Panc1 (cell line): ENCODE data around the gene SCCPDH.

Source experiments
- TCF7L2 ChIP-seq: IDR thresholded peaks from 2 replicates; pipeline ENCODE4 v1.6.1; 2011; ENCODE audit warnings: mild to moderate bottlenecking, low read depth, low read length, inconsistent platforms
- TF ChIP-seq, protein P1 (sequence below): fragments of 450-650 bp; IDR thresholded peaks from 2 replicates; pipeline ENCODE4 v1.5.1; 2017; ENCODE audit warnings: mild to moderate bottlenecking

DNA sequence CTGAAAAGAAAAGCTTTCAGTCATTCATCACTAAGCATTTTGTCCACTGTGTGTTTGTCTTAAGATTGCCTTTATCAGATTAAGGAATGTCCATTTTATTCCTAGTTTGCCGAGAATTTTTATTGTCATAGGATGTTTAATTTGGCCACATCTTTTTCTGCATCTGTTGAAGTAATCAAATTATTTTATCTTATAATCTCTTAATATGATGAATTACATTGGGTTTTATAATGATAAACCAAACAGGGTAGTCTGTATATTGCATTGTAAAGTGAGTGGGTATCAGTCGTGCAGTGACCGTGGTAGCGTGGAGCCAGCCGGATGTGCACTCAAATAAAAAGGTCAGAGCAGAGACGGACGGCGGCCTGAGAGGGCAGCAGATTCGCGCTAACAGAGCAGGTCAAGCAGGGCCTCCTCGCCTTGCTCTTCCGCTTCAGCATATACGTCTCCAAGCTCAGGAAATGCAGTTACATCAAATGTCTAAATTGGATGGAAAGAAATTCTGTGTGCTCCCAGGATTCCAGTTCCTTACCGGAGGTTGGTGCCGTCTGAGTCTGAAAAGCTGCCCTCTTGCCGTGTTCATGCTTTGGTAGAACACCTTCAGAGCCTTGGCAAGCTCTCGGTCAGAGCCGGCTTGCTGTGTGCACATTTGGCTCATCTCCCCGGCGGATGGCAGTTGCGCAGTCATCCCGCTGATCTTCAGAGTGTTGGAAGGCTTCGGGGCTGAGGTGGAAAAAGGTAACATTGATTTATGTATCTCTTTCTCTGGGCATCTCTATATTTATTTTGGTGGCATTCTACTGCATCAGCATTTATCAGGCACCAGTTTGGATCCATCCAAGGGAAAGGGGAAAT lies 51.5 kb downstream of the SCCPDH start:
- TF ChIP-seq, protein P1, sequence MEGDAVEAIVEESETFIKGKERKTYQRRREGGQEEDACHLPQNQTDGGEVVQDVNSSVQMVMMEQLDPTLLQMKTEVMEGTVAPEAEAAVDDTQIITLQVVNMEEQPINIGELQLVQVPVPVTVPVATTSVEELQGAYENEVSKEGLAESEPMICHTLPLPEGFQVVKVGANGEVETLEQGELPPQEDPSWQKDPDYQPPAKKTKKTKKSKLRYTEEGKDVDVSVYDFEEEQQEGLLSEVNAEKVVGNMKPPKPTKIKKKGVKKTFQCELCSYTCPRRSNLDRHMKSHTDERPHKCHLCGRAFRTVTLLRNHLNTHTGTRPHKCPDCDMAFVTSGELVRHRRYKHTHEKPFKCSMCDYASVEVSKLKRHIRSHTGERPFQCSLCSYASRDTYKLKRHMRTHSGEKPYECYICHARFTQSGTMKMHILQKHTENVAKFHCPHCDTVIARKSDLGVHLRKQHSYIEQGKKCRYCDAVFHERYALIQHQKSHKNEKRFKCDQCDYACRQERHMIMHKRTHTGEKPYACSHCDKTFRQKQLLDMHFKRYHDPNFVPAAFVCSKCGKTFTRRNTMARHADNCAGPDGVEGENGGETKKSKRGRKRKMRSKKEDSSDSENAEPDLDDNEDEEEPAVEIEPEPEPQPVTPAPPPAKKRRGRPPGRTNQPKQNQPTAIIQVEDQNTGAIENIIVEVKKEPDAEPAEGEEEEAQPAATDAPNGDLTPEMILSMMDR: no peak
- no peak for TF ChIP-seq TCF7L2
